ENCODE results near the gene IL23R.

Gene IL23R

GRCh38 chr1:67274623-67275325 is 108.5 kb downstream of the IL23R start:
- DNase-seq (ENCODE audit: low spot score): peak; percentile 48
- no peak for TF ChIP-seq CTCF (IDR thresholded peaks at IDR 0.05; ENCODE audit: borderline replicate concordance, control extremely low read depth, extremely low read depth, insufficient read depth, missing control alignments)
- in situ Hi-C loops (cut with MboI; ENCODE audit: low sequenced_read_pairs, unreplicated experiment): no loop called here

GRCh38 chr1:67280696-67281095 is 114.4 kb downstream of the IL23R start:
- in situ Hi-C loops (cut with MboI; ENCODE audit: low sequenced_read_pairs, unreplicated experiment): no loop called here
- no peak for TF ChIP-seq CTCF (IDR thresholded peaks at IDR 0.05; ENCODE audit: borderline replicate concordance, control extremely low read depth, extremely low read depth, insufficient read depth, missing control alignments)
- no peak for DNase-seq (ENCODE audit: low spot score)

GRCh38 chr1:67281244-67281643 is 115.0 kb downstream of the IL23R start:
- in situ Hi-C loops (cut with MboI; ENCODE audit: low sequenced_read_pairs, unreplicated experiment): no loop called here
- TF ChIP-seq CTCF (IDR thresholded peaks at IDR 0.05; ENCODE audit: borderline replicate concordance, control extremely low read depth, extremely low read depth, insufficient read depth, missing control alignments): no peak
- DNase-seq (ENCODE audit: low spot score): no peak

- peak; percentile 24 for DNase-seq (ENCODE audit: low spot score)
- no peak for TF ChIP-seq CTCF (IDR thresholded peaks at IDR 0.05; ENCODE audit: borderline replicate concordance, control extremely low read depth, extremely low read depth, insufficient read depth, missing control alignments)
- in situ Hi-C loops (cut with MboI; ENCODE audit: low sequenced_read_pairs, unreplicated experiment): no loop called here
Observed at GRCh38 chr1:67285780-67286488, 119.7 kb downstream of the IL23R start.

GRCh38 chr1:67290236-67290635 is 124.0 kb downstream of the IL23R start:
- in situ Hi-C loops (cut with MboI; ENCODE audit: low sequenced_read_pairs, unreplicated experiment): no loop called here
- DNase-seq (ENCODE audit: low spot score): no peak
- TF ChIP-seq CTCF (IDR thresholded peaks at IDR 0.05; ENCODE audit: borderline replicate concordance, control extremely low read depth, extremely low read depth, insufficient read depth, missing control alignments): no peak

GRCh38 chr1:67294836-67295617 is 128.8 kb downstream of the IL23R start:
- in situ Hi-C loops (cut with MboI; ENCODE audit: low sequenced_read_pairs, unreplicated experiment): no loop called here
- TF ChIP-seq CTCF (IDR thresholded peaks at IDR 0.05; ENCODE audit: borderline replicate concordance, control extremely low read depth, extremely low read depth, insufficient read depth, missing control alignments): no peak
- no peak for DNase-seq (ENCODE audit: low spot score)

Data from GM13976 (cell line).